Stimulated activated naive CD8-positive, alpha-beta T cell treated with anti-CD3 and anti-CD28 coated beads, Interleukin-15, Interleukin-2, amounts not matched to agents 100 U/mL and 50 U/mL, for 24 hours (primary cell): ENCODE data around the gene C10orf120.
A peak's percentile ranks its signal among the peaks of the same experiment; 100 is the strongest.

Source experiments
- ATAC-seq: fragments of 150-1000 bp; cut with Tn5 transposase; one replicate; pipeline ENCODE4 v1.10.0; 2021
- DNase-seq: peaks from one replicate; pipeline ENCODE4 v3.0.0; 2021

C10orf120 gene

DNA sequence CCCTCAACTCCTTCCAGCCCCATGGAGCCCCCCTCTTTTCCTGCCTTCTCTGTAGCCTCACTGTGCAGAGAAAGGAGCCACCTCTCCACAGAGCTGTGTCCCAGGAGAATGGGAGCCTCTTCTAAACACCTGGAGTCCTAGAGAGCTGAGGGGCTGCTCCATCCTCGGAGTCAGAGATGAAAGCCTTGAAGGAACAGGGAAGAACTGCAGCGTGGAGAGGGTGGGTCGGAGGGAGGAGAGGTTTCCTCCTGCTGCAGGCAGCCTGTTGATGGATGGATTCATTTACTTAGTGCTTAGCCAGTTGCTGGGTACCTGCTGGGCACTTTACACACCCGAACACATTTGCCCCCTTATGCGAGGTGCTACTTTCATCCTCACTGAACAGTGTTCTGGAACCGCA, 39.0 kb downstream of the C10orf120 start:
- DNase-seq (no peak), ATAC-seq (no peak)

DNA sequence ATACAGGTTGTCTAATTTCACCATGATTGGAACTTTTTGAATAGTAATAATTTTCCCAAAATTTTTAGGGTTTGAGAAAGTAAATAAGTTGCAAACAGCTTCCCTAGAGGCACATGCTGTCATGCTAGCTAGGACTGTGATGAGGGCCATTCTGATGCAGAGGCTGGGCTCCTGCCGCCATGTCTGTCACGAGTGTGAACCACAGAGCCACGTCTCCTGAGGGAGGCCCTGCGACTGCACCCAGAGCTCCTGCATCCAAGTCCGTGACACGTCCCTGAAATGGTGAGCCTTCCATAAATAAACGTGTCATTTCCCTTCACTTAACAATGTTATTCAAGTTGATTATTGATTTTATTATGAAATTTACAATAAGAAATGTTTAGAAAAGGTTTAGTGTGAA, 40.0 kb downstream of the C10orf120 start:
- no peak for DNase-seq
- no peak for ATAC-seq

DNA sequence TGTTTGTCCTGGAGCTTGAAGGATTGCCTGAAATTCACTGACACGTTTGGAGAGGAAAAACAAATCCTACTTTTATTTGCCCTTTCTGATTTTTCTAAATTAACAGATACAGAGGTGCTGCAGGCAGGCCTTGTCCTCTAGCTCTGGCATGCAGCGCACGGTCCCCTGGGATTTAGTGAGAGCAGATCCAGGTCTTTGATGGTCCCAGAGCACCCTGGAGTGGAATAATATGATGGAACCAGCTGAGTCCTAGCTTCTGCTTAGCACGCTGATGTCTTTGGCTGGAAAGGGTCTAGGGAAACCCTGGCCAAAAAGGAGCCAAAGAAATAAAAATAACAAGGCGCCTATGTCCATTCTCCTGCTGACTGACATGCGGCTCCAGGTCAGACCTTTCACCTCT, 40.5 kb downstream of the C10orf120 start:
- ATAC-seq (no peak), DNase-seq (no peak)

DNA sequence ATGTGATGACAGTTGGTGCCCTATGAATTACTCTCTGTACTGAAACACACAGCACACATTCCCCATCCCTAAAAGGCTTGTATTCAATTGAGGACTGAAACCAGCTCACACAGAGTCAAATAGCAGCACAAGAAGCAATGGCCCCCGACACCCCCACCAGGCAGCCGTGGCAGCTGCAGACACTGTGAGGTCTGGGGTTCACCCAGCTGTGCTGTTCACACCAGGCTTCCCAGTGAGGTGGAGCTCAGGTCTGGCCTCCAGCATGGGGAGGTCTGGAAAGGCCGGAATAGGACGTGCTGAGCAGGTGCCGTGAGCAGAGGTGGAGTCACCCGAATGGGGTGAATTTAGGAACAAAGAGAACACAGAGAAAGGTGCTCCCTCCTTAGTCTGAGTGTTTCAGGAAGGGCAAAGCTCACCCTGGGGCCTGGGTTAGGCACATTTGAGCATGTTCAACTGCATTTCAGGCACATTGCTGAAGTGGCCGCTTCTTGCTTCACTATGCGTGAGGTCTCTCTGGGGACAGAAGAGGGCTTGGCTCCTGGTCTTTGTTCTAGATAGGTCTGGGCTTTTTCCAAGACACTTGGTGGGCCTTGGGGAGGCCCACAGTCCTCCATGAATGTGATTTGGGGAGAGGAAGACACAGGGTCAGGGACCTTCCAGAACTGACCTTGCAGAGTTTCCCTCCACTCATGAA, 41.1 kb downstream of the C10orf120 start:
- no peak for ATAC-seq
- DNase-seq, result no peak

DNA sequence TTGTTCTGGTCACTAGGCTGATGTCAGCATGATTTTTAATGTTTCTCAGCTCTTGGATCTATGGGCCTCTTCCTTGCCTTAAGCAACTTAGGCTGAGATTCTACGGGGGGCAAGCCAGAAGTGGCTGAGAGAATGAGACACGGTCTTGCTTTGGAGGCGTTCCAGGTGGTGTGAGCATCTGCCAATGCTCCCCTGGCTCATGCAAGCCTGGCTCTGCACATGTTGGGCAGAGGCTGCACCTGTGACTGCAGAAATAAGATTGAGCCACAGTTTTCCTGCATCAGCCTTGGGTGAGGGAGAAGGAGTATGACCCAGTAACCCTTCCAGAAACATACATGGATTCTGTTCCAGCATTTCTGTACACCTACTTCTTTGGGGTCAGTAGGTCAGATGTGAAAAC, 41.9 kb downstream of the C10orf120 start:
- no peak for DNase-seq
- no peak for ATAC-seq

DNA sequence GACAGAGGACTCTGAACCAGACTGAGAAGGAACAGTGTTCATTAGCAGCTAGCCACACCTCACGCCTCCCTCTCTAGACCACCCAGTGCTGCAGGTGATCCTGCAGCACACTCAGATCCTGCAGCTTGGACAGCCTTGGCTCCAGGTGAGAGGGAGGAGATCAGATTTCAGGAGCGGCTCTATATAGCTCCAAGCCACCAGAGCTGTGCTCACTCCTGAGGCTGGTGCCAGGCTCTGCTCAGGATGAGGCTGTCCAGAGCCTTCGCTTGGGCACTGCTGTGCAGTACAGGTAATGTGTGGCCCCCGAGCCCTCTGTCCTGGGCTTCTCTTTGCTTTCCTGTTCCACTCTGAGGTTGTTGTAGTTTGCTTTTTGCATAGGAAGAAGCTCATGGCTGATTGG, 42.4 kb downstream of the C10orf120 start:
- DNase-seq (no peak), ATAC-seq (no peak)

DNA sequence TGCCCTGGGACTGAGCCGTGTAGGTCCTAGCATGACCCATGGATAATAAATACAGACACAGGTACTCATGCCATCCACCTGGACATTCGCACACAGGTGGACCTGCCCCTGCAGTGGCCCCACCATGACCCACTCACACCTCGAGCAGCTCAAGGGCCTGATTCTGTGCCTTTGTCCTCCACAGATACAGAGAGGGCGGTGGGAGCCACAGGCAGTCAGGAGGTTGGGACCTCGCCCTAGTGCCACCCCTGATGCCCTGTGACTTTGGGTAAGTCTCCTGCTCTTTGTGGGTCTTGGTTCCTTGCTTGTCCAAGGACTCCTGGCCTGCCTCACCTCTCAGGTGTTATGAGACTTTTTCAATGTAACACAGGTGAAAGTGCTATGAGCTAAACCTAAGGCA, 42.9 kb downstream of the C10orf120 start:
- no peak for DNase-seq
- ATAC-seq, result no peak

DNA sequence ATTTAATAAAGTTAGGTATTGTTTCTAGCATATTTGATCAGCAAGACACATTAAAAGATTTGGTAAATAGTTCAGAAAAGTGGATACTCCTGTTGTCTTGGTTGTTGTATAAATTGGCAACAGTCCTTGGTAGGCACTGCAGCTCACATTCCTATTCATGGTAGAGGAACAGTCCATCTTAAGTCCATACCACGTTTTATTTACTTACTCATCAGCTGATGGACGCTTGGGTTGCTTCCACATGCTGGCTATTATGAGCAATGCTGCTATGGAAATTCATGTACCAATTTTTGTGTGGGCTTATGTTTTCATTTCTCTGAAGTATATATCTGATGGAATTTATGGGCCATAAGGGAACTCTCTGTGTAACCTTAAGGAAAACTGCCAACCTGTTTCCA, 43.3 kb downstream of the C10orf120 start:
- ATAC-seq, result no peak
- DNase-seq, result no peak

DNA sequence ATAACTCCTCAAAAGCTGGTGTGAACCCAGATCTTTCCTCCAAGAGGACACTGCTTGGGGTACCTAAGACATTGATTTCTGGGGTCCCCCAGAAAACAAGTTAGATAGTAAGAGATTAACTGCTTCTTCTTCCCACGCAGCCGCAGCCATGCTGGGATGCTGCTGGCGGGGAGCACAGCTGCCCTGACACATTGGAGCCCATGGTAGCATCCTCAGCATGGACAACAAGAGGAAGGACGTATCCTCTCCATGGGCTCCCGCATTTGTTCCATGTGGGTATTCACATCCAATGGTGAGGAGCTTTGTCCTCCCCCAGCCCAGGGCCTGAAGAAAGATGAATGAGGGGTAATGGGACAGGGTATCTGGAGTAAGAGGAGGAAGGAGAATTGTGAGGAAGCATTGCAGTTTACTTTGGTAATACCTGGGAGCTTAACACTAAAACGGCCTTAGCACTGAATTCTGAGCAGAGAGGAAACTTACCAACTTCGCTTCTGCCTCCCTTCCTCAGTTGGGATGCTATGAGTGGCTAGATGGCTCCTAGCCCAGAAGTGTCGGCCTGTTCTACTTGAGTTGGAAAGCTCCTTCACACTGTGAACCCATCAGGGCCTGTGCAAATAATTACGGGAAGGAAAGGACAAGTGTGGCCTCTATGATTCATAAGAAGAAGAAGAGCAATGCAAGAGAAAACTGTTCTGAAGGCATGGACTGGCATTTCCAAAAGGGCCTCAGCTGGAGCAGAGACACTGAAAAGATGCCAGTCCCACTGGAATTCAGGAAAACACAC, 43.9 kb downstream of the C10orf120 start:
- DNase-seq, result no peak

DNA sequence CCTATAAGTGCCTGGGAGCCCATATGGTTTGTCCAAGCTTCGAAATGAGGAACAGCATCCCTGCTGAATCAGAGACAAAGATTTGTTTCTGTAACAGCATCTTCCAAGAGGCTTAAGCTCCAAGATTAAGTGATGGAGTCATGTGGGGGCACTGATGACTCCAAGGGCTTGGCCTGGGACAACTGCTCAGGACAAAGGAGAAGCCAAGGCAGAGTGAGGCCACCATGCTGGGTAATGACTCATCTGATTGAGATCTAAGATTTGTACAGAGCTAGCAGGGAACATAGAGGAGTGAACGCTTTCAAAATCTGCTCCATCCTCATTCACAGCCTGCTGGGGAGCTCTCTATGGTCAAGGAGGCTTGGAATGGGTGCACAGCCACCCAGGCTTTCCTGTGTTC, 49.3 kb downstream of the C10orf120 start:
- ATAC-seq (no peak), DNase-seq (no peak)

More for the DNA sequence above, 43.9 kb downstream of the C10orf120 start:
- no peak for ATAC-seq

DNA sequence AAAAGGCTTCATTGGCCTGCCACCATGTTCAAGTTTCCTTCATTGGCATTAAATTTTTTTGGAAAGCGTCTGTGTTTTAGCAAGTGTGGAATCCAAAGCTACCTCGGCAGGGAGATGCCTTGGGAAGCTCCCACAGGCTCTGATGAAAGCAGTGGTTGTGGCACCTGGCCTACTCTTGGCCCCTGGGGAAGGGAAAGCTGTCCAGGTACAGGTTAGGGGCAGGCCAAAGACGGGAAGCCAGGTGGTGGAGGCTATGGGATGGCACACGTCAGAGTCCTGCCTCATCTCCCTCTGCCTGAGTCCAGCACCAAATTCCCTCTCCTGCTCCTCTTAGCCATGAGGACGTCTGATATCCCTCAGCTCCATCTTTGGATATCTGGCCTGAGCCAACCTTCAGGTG, 49.7 kb downstream of the C10orf120 start:
- ATAC-seq, result no peak
- DNase-seq, result no peak

DNA sequence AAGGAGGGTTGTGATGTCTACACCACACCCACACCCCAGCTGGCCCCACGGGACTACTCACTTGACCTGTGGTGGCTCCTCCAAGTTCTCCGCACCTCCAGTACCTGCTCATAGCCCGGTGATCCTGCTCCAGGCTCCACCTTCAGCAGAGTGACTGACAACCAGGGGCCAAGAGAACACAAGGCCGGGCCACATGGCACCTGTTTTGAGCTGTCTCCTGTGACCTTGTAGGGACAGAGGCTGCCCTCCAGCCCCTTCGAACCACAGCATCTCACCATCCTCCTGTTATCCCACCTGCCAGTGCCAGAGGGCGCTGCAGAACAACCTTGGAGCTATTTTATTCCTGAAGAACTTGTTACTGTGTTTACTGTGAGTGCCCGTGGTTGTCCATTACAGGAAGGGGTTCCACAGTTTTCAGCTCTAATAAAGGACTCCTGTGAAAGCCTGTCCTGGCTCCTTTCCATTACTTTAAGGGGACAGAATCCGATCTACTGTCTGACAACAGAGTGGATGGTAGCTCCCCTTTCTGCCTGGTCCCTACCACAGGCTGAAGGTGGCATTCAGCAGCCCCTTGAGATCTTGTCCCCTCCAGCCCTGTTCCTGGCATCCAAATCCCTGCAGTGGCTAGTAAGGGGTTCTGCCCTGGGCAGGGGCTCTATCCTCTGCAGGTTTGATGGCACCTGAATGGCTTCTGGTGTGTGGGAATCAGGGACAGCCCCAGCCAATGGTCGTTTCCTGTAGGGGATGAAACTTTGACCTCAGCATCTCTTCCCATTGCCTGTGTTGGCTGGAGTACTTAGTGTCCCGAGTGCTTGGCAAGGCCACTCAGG, 50.8 kb downstream of the C10orf120 start:
- peak; percentile 41 for DNase-seq
- ATAC-seq, result no peak
